Fibroblast of the aortic adventitia (primary cell): ENCODE data around the gene BABAM2. TPM values are rescaled to one million over a fixed set of nuclear protein-coding genes. Genes with fewer than 3 reads are reported as not detected.
"Not testable (repeated sequence)": the region's sequence is repeated elsewhere in the genome, so short reads cannot be mapped to it uniquely, and the experiment has no call there.

ENCODE experiments used
- DNase-seq: peaks from one replicate; pipeline ENCODE4 v3.0.0-alpha.2; 2010; ENCODE audit warnings: low read depth
- H3K4me3 ChIP-seq: 2 replicates; pipeline ENCODE4 v1.5.1; 2011; ENCODE audit warnings: low read depth, mild to moderate bottlenecking, control low read depth, low read length, moderate library complexity
- CTCF ChIP-seq: IDR thresholded peaks from 2 replicates; pipeline ENCODE4 v1.5.1; 2011; ENCODE audit warnings: mild to moderate bottlenecking, low read length, control low read depth, inconsistent platforms; ENCODE audit not compliant: insufficient read depth
- total RNA-seq: library from RNA; depleted of rRNA; stranded (reverse); fragments of >200 nt; gene quantifications from 2 replicates; pipeline ENCODE4 v1.2.3, GENCODE V29; 2012; ENCODE audit warnings: low replicate concordance

Gene BABAM2
- total RNA-seq, 1 donor, result 45.3 TPM

GRCh38 chr2:28025123-28025522 lies 134.6 kb downstream of the BABAM2 start:
- DNase-seq, result no peak
- TF ChIP-seq CTCF, result no peak
- H3K4me3 ChIP-seq, result no peak overlapping the region

- DNase-seq, H3K4me3 ChIP-seq: not testable (repeated sequence)
Observed at GRCh38 chr2:28026230-28026629, 135.7 kb downstream of the BABAM2 start.

- no peak overlapping the region for H3K4me3 ChIP-seq
- no peak for TF ChIP-seq CTCF
- no peak for DNase-seq
Observed at GRCh38 chr2:28028025-28028424, 137.5 kb downstream of the BABAM2 start.

GRCh38 chr2:28030600-28030999 lies 140.1 kb downstream of the BABAM2 start:
- DNase-seq, result peak; percentile 16
- no peak overlapping the region for H3K4me3 ChIP-seq
- no peak for TF ChIP-seq CTCF

GRCh38 chr2:28032816-28033215 lies 142.3 kb downstream of the BABAM2 start:
- TF ChIP-seq CTCF, result no peak
- DNase-seq, result no peak

GRCh38 chr2:28034696-28035095 lies 144.2 kb downstream of the BABAM2 start:
- no peak for DNase-seq
- no peak overlapping the region for H3K4me3 ChIP-seq
- no peak for TF ChIP-seq CTCF

More at GRCh38 chr2:28032816-28033215, 142.3 kb downstream of the BABAM2 start:
- H3K4me3 ChIP-seq, result no peak overlapping the region

GRCh38 chr2:28035163-28035690 lies 144.7 kb downstream of the BABAM2 start:
- H3K4me3 ChIP-seq, result no peak overlapping the region
- no peak for DNase-seq
- no peak for TF ChIP-seq CTCF
